Testis (tissue), 2 donors: ENCODE results near the gene SACM1L.

Source experiments
- CTCF ChIP-seq, 3 experiments: fragments of 450-650 bp in 2 of 3; fragments of 200-600 bp in 1 of 3; sonication (generic) in 1 of 3; IDR thresholded peaks; one replicate each; pipeline ENCODE4 v1.5.1; 2016 to 2019; ENCODE audit warnings: antibody characterized with exemption in 3 of 3, mild to moderate bottlenecking in 2 of 3, moderate library complexity in 1 of 3
- POLR2A ChIP-seq: fragments of 450-650 bp; IDR thresholded peaks from one replicate; pipeline ENCODE4 v1.6.1; 2017; ENCODE audit warnings: antibody characterized with exemption, mild to moderate bottlenecking, moderate library complexity

- TF ChIP-seq CTCF (IDR thresholded peaks at IDR 0.05) = no peak
- TF ChIP-seq POLR2A = no peak
Measured at GRCh38 chr3:45751537-45752242, 62.5 kb downstream of the SACM1L start.
